Jurkat, Clone E6-1 (cell line): ENCODE results near the gene FXYD3.
A peak's percentile ranks its signal among the peaks of the same experiment; 100 is the strongest.
"Not testable (repeated sequence)": the region's sequence is repeated elsewhere in the genome, so short reads cannot be mapped to it uniquely, and the experiment has no call there.

Experiments used
- DNase-seq: peaks from one replicate; pipeline ENCODE4 v3.0.0-alpha.2; 2011; ENCODE audit warnings: low read depth, low spot score
- H3K4me3 ChIP-seq: 2 replicates; pipeline ENCODE4 v1.5.1; 2011; ENCODE audit warnings: mild to moderate bottlenecking, low read length, control low read depth, moderate library complexity

FXYD3 gene

DNA sequence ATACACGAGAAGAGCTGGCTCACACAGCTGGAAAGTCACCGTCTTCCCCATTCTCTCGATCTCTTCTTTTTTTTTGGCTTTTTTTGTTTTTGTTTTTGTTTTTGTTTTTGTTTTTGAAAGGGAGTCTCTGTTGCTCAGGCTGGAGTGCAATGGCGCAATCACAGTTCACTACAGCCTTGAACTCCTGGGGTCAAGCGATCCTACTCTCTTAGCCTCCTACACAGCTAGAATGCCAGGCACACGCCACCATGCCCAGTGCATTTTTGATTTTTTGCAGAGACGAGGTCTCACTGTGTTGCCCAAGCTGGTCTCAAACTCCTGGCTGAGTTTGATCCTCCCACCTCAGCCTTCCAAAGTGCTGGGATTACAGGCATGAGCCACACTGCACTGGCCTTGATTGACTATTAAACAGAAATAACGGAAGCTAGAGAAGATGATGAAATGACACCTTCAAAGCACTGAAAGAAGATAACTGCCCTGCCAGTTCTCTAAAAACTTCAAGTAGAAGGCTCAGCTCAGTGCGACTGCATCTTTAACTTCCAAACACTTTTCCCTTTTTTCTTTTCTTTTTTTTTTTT is 4.0 kb downstream of the FXYD3 start:
- DNase-seq, result no peak
- no peak overlapping the region for H3K4me3 ChIP-seq

DNA sequence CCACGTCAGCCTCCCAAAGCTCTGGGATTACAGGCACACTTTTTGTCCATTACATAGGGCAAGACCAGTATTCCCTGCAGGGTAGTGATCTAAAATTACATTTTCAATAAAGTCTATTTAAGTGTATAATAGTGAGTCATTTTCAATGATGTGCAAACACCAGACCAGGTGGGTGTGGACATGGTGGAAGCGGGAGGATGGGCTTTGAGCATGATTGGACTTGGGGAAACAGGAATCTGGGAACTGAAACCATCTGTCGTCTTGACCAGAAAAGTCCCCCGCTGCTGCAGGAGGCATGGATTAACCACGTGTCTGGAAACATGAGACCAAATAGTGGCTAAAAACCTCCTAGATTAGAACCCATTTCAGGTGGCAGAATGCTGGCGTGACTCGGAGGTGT is 4.9 kb downstream of the FXYD3 start:
- H3K4me3 ChIP-seq, result no peak overlapping the region
- no peak for DNase-seq

DNA sequence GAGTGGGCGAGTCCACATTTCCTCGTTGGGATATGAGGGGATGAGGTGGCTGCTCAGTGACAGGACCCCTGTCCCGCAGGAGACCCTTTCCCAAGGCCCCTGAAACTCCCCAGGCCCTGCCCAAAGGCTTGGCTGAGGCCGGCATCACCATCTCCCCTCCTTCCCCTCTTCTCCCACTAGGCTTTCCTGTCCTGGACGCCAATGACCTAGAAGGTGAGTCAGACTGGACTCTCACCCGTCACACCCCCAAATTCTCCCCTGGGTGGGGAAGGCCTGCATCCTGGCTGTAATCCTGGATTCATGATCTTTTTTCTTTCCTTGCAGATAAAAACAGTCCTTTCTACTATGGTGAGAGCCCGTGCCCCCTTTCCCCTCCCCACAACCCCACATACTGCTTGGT is 5.3 kb downstream of the FXYD3 start:
- H3K4me3 ChIP-seq, result no peak overlapping the region
- no peak for DNase-seq

DNA sequence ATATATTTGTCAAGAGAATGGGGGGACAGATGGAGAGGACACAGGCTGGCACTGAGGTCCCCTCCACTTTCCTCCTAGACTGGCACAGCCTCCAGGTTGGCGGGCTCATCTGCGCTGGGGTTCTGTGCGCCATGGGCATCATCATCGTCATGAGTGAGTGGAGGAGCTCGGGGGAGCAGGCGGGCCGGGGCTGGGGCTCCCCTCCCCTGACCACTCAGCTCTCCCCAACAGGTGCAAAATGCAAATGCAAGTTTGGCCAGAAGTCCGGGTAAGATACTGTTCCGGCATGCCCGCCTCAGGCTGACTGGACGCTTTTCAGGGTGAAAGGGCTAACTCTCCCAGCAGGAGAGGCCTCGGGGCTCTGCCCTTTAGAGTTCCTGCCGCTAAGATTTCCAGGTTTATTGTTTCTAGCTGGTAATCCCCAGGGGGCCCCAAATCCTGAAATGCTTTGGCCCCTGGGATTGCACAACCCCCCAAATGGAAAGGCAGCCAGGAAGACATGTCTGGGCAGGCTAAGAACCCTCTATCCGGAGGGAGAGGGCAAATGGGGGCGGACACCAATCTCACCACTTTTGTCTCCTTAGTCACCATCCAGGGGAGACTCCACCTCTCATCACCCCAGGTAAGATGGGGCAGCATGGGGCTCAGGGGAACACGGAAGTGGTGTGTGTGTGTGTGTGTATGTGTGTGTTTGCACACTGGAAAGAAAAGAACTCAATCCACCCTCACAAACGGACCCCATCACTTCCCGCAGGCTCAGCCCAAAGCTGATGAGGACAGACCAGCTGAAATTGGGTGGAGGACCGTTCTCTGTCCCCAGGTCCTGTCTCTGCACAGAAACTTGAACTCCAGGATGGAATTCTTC is 7.3 kb downstream of the FXYD3 start:
- no peak overlapping the region for H3K4me3 ChIP-seq
- DNase-seq, result no peak

DNA sequence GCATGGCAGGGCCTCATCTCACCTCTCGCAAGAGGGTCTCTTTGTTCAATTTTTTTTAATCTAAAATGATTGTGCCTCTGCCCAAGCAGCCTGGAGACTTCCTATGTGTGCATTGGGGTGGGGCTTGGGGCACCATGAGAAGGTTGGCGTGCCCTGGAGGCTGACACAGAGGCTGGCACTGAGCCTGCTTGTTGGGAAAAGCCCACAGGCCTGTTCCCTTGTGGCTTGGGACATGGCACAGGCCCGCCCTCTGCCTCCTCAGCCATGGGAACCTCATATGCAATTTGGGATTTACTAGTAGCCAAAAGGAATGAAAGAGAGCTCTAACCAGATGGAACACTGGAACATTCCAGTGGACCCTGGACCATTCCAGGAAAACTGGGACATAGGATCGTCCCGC is 8.0 kb downstream of the FXYD3 start:
- no peak overlapping the region for H3K4me3 ChIP-seq
- DNase-seq, result no peak

DNA sequence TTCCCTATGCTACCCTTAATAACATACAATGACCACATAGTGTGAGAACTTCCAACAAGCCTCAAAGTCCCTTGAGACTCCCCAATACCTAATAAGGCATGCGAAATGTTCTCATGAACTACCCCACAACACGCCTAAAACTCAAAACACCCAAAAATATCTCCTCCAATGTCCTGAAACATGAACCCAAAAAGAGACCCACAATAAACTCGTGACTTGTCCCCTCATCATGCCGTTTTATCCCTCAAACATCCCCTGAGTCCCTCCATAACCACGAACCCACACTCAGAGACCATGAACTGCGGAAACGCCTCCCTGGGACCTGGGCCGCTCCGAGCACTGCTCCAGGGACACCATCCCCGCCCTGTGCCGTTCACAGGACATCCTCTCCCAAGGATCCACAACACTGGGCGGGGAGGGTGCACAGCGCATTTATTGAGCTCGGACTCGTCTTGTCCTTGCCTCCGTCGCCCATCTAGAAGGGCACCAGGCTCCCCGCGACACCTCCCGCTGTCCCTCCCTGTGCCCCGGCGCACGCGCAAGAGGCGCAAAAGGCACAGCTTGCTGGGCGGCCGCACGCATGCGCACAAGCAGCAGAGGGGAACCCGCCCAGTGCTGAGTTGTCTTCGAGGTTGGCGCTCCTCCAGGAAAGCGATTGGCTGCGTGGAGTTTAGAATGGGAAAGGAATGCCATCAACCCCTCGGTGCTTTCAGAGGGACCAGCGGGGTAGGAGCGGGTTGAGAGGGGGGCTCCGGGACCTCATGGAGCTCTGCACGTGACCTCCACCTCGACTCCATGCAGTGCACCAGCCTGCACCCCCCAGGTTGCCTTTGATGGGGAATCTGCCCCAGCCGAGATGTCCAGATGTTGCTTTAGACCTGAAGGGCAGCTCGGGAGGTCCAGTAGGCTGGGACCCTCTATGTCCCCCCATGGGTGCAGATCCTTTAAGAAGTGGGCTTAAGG is 8.8 kb downstream of the FXYD3 start:
- peak; percentile 65 for DNase-seq
- peak overlapping the region; percentile 68 for H3K4me3 ChIP-seq

DNA sequence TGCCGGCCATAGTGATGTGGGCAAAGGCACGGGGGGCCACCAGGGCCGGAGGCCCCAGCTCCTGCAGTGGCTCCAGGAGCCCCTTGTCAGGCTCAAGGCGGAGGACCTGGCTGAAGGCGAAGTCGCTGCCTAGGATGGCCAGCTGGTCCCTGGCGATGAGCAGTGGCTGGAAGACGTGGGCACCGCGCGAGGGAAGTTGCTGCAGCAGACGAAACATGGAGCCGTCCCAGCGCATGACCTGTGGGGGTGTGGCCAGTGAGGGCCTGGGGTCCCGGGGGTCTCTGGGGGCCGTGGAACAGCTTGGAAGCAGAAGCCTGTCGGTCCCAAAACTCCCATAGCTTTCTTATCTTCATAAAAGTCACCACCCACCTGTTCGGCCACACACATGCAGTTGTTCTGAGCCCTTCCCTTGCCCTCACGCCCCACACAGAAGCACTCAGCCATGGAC is 9.7 kb downstream of the FXYD3 start:
- peak overlapping the region; percentile 68; the same call in 1 of the 2 replicates for H3K4me3 ChIP-seq
- no peak for DNase-seq

DNA sequence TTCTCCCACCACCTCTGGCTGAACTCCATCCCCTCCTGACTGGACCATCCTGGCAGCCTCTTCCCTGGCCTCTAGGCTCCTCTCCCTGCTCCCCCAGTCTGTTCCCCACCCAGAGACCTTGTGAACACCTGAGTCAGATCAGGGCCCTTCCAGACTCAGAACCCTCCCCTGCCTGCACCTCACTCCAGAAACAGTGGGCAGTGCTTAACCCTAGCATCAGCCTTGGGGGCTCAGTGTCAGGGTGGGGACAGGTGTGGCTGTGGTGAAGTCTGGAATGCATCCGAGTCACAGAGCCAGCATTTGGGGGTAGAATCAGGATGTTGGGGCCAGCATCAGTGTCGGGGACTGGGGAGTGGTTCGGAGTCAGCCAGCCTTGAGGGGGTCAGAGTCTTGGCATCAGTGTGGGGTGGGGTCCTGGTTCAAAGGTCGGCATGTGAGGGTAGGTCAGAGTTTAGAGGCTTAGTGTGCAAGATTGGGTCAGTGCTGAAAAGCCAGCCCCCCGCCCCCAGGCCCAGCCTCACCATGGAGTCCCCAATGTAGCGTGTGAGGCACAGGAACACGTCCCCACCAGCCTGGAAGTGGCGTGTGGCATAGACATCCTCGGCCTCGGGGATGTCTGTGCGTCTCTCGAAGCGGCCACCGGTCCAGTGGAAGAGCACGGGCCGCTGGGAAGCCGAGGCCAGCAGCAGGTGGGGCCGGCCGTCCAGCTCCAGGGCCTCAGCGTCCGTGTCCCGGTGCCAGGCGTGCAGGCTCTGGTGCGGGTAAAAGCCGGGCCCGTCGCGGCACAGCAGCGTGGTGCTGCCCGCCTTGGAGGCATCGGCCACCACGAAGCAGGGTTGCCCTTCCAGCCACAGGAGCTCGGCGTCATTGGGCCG is 10.4 kb downstream of the FXYD3 start:
- H3K4me3 ChIP-seq, result no peak overlapping the region
- DNase-seq, result no peak

DNA sequence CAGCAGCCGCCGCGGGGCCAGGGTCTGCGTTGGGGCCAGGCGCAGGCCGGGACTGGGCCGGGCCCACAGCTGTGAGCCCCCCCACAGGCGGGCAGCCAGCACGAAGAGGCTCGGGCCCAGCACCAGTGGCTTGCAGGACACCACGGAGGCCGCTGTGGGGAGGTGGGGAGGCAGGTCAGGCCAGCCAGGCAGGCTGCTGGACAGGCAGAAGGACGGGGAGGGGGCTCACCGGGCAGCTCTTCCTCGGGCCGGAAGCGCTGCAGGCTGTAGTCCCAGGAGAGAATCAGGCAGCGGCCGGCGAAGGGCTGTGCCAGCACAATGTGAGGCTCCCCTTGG is 11.0 kb downstream of the FXYD3 start:
- no peak overlapping the region for H3K4me3 ChIP-seq
- DNase-seq, result no peak

DNA sequence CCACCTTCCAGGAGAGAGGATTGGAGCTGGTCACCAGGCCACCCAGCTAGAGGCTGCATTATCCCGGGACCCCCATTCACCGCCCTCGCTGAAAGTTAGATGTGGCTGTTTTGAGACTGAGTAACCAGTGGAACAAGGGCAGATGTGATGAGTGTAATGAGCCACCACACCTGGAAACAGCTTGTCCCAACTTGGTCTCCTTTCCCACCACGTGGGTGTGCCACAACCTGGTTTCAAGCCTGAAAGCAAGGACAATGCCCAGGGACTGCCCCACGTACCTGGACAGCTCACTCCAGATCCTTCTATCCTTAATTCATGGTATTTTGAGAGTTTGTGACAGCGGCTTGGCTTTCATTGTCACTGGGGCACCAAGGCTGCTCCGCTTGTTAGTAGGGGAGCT is 12.2 kb downstream of the FXYD3 start:
- H3K4me3 ChIP-seq, result no peak overlapping the region
- no peak for DNase-seq

DNA sequence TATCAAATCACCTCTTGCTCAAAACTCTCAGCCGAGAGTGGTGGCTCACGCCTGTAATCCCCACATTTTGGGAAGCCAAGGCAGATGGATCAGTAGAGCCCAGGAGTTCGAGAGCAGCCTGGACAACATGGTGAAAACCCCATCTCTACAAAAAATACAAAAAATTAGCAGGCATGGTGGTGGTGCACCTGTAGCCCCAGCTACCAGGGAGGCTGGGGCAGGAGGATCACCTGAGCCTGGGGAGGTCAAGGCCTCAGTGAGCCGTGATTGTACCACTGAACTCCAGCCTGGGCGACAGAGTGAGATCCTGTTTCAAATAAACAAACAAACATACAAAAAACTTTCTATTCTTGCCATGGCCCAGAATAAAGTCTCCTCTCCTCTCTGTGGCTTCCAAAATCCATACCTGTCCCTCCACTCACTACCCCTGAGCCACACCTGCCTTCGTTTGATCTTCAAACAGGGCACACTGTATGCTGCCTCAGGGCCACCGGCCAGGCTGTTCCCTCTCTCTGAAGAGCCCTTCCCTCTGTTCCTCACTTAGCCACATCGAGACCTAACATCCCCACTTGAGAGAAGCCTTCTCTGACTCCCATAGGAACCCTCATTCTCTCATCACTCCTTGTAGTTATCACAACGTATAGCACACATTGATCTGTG is 12.9 kb downstream of the FXYD3 start:
- DNase-seq, result no peak
- H3K4me3 ChIP-seq, result no peak overlapping the region

DNA sequence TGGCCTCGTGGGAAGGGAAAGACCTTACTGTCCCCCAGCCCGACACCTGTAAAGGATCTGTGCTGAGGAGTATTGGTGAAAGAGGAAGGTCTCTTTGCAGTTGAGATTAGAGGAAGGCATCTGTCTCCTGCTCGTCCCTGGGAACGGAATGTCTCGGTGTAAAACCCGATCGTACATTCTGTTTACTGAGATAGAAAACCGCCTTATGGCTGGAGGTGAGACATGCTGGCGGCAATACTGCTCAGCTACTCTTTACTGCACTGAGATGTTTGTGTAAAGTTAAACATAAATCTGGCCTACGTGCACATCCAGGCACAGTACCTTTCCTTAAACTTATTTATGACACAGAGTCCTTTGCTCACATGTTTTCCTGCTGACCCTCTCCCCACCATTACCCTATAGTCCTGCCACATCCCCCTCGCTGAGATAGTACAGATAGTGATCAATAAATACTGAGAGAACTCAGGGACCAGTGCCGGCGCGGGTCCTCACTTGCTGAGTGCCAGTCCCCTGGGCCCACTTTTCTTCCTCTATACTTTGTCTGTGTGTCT is 14.2 kb downstream of the FXYD3 start:
- not testable (repeated sequence) for DNase-seq, H3K4me3 ChIP-seq

DNA sequence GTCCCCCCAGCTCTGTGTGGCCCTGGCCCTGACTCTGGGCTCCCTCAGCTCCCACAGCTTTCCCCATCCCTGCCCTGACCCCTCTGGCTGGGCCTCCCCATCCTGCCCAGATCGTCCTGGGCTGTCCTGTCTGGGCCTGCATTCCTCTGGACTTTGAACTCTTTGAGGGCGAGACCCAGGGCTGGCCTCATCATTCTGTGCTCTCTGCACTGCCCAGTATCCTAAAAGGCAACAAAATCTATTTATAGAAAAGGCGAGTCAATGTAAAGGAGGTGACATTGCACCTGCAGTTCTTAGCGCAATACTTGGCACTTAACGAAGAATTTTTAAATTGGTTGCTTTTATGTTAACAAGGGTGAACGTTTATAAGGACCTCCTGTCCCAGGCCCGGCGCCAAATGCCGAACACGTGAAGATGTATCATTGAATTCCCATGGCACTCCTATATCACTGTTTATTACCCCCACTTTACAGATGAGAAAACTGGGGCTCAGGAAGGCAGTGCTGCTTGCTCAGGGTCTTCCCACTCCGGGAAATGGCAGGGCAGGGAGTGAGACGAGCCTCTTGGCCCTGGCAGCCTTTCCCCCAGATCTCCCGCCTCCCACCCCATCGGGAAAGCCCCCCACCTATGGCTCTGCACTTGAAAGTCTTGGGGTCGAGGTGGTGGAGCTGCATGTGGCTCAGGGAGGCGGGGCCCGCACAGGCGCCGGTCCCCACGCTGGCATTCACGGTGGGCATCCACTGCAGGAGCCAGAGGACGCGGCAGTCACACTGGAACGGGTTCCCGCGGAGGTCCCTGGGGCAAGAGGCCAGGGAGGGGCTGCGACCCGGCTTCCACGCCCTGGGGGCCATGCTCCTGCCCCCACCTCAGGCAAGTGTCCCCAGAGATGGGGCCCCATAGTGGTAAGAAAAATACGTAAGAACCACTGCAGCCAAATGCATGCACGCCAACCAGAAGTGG is 15.4 kb downstream of the FXYD3 start:
- DNase-seq, result no peak
- H3K4me3 ChIP-seq, result no peak overlapping the region

DNA sequence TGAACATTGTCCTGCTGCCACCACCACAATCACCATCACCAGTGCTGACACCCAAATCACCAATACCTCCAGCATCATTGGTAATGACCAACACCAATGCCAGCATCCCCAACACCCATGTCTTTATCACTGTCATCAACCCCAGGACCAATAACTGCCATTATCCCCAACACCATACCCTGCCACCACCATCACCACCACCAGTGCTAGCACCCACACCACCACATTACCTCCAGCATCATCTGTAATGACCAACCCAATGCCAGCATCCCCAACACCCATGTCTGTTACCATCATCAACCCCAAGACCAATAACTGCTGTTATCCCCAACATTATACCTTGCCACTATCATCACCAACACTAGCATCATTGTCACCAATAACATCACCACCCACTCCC is 16.6 kb downstream of the FXYD3 start:
- DNase-seq, result no peak
- H3K4me3 ChIP-seq, result no peak overlapping the region

DNA sequence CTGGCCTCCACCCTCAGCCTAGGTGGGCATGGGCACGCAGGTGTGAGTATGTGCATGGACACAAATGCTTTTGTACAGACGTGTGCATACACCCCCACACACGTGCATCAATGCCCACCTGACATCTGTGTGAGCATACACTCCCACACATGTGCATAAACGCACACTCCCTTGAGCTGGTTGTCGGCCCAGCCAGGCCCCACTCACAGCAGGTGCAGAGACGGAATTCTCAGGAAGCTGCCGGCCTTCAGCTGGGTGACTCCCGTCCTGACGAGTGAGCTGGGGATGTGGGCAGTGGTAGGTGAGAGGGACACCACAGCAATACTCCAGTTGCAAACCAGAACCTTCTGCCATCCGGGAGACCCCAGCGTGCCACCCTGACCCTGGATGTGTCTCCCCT is 18.2 kb downstream of the FXYD3 start:
- DNase-seq, result no peak
- H3K4me3 ChIP-seq, result no peak overlapping the region

DNA sequence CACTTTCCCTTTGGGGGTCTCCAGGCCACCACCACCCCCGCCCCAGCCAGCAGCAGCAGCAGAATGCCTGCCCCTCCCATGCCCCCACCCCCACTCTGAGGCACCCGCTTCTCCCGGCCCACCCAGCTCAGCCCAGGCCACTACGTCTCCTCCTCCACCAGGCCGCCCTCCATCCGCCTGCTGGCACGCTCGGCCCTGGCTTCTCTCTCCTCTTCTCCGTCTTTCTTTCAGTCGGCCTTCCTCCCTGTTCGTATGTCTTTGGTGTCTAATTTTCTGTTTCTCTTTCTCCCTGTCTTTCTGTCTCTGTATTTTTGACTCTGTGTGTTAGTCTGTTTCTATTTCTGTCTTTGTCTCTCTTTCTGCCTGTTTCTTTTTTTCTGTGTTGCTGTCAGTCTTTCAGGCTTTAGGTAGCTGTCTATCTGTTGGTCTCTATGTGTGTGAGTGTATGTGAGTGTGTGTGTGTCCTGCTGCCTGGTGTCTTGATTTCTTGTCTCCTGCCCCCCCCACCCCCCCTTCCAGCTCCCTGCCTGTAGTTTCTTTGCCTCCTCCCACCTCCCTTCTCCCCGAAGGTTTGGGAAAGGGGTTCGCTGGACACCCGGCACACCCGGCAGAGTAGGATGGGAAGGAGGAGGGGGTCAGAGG is 19.1 kb downstream of the FXYD3 start, which contains the start of gene LGI4:
TSS of gene LGI4 (minus strand) at position 459 of the 642 bp plus-strand sequence. CDS start at position 80, 379 bp downstream.
- no peak within 1 kb of the TSS for H3K4me3 ChIP-seq
- DNase-seq, result no peak
